HG03432 (cell line): ENCODE data around the gene NOL9.
A peak's percentile ranks its signal among the peaks of the same experiment; 100 is the strongest.
"Not testable (repeated sequence)": the region's sequence is repeated elsewhere in the genome, so short reads cannot be mapped to it uniquely, and the experiment has no call there.

Source experiments
- ATAC-seq: cut with Tn5 transposase; IDR thresholded peaks from one replicate; pipeline ENCODE4 v1.9.1; 2021; ENCODE audit warnings: mild to moderate bottlenecking, moderate library complexity; ENCODE audit not compliant: unreplicated experiment

NOL9 gene

GRCh38 chr1:6554031-6554906, at the start of gene NOL9:
NOL9 (minus strand) TSS chr1:6554513; CDS start chr1:6554502, 11 bp downstream.
- peak; percentile 93 for ATAC-seq

DNA sequence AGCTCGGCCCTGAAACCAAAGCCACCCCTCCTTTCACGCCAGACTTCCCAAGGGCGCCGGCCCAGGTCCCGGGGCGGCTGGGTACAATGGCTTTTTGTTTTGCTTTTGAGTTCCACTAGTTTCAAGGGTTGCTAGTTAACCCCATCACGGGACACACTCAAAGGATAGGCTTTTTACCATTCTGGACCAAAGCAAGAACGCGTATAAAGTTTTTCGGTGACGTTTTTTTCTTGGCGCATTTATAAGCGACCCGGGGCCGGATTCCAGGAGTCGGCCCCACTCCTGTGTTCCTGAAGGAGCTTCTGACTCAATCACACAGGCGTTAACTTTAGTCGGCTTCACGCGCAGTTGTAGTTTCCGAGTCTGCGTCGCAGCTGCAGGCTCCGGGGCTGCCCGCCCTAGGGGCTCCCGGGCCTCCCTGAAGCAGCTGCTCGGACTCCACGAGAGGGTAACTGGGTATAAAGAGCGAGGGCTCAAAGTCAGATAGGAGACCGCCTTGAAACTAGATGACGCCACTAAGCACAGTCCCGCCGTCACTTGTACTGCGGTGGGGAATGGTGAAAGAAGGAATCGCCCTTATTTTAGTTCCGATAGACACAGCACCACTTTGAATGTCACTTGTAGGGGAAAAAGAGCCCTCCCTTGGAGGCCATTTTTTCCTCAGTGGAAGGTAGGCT, 49.1 kb upstream of the NOL9 start:
- ATAC-seq: peak; percentile 22

- ATAC-seq: peak; percentile 58
These were observed 48.4 kb upstream of the NOL9 start, which contains the start of gene KLHL21 for GRCh38 chr1:6602669-6603237. KLHL21 (minus strand) TSS chr1:6602869; CDS start chr1:6602817, 52 bp downstream.

DNA sequence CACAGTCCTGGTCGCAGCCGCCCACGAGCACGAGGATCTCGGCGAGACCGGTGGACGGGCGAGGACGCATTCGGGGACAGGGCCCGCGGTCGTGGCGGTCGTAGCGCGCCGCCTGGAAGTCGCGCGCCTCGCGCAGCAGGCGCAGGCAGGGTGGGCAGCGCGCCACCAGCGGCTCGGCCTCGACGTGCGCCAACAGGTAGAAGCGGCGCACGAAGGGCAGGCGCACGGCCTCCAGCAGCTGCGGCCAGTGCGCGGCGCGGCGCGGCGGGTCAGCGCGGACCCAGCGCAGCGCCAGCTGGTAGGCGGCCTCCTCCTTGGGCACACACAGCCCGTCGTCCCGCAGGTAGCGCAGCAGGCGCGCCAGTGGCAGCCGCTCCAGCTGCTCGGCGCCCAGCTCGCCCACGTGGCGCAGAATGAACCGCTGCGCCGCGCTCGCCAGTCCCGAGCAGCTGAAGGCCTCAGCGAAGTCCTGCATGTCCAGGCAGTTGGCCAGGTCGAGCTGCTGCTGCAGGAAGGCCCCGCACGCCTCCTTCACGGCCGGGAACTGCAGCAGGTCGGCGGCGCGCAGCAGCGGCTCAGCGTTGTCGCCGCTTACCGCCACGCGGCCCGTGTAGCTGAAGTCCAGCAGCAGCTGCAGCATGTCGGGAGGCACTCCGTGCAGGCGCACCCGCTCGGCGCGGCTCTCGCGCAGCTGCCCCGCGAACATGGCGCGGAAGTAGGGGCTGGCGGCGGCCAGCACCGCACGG, 47.8 kb upstream of the NOL9 start:
- ATAC-seq: peak; percentile 37

- peak; percentile 28 for ATAC-seq
These were observed 47.0 kb upstream of the NOL9 start for GRCh38 chr1:6601049-6601922.

DNA sequence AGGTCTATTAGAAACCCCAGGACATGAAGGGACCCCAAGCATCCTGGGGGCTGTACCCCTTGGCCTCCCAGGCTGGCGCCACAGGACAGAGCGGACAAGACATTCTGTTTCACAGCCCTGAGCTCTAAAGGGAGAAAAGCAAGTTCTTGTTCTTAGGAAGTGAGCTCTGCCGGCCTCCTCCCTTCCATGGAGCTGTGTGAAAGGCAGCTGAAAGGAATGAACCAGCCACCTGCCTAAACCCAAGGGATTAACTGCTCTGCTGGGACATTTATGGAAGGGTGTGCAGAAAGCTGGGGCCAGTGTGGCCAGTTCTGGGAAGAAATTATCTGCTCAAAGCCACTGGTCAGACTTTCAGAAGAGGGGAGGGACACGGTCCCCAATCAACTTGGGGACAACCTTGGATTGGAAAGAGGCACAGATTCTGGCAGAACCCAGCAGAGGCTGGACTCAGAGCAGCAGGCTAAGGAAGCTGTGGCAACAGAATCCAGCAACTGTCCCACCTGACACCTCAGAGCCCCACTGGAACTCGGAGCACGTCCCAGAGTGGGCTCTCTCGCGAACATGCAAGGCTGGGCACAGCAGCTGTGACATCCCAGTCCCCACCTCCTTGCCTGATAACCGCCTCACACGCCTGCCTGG, 46.2 kb upstream of the NOL9 start:
- ATAC-seq: peak; percentile 2

- ATAC-seq: not testable (repeated sequence)
These were observed 45.7 kb upstream of the NOL9 start for GRCh38 chr1:6599991-6600390.

- ATAC-seq: no peak
These were observed 45.0 kb upstream of the NOL9 start for GRCh38 chr1:6599141-6599975.

- no peak for ATAC-seq
These were observed 43.4 kb upstream of the NOL9 start for GRCh38 chr1:6597777-6598131.

DNA sequence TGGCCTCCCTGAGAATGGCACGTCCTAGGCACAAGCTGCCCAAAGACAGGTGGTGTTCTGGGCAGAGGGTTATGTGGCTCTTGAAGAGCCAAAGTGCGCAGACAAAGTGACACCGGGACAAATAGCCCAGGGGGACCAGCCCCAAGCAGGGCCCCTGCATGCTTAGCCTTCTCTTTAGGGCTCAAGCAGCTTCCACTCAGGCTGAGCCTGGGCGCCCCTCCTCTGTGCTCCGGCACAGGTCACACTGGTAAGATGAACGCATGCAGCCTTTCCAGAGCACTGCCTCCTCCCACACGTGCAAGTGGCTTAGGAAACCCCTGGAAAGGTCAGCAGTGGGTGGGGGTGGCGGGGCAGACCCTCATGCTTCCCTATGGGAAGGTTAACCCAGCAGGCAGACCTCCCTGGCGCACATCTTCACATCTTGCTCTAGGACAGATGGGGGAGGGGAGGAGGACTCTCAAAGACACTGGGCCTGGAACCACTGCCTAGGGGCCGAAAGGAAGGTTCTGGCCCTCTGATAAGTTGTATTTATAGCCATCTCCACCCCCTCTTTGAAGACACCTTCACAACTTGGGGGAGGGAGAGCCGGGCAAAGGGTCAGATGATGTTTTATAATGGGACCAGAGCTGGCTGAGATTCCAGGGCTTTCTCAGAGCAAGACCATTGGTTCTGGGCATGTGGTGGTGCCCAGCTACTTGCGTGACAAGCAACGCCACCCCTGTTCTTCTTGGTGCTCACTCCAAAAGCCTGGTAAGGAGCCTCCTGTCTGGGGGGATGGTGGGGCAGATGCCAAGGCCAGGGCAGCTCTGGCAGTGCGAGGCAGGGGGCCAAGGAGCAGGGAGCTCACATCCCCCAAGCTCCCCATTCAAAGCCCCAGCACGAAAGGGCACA, 42.8 kb upstream of the NOL9 start:
- ATAC-seq: no peak

DNA sequence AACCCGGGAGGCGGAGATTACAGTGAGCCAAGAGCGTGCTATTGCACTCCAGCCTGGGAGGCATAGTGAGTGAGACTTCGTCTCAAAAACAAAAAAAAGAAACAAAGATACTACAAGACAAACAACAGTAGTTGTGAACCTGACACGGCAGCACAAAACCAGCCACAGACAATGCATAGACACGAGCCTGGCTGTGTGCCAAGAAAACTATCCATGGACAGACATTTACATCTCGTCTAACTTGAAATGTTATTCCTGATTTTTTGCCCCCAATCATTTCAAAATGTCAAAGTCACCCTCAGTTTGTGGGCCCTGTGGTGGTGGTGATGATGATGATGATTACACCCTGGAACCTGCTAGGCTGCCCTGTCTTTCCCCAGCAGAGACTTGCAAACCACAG, 42.0 kb upstream of the NOL9 start:
- no peak for ATAC-seq

- ATAC-seq: no peak
These were observed 40.8 kb upstream of the NOL9 start for GRCh38 chr1:6594977-6595740.

DNA sequence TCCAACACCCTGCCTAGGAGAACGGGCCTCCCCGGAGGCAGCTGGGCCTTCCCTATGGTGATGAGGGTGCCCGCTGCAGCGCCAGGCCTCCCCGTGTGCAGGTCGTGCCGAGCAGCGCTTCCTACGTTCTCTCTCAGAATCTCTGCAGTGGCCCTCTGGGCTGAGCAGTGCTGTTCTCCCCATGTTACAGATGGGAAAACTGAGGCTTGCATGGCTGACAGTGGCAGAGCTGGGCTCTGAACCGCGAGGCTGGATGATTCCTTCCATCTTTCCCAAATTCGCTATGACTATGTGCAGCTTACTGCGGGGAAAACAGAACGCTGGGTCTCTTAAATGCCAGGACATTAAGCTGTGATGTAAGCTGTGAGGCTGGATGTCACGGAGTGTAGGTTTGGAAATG, 39.5 kb upstream of the NOL9 start:
- ATAC-seq: no peak

DNA sequence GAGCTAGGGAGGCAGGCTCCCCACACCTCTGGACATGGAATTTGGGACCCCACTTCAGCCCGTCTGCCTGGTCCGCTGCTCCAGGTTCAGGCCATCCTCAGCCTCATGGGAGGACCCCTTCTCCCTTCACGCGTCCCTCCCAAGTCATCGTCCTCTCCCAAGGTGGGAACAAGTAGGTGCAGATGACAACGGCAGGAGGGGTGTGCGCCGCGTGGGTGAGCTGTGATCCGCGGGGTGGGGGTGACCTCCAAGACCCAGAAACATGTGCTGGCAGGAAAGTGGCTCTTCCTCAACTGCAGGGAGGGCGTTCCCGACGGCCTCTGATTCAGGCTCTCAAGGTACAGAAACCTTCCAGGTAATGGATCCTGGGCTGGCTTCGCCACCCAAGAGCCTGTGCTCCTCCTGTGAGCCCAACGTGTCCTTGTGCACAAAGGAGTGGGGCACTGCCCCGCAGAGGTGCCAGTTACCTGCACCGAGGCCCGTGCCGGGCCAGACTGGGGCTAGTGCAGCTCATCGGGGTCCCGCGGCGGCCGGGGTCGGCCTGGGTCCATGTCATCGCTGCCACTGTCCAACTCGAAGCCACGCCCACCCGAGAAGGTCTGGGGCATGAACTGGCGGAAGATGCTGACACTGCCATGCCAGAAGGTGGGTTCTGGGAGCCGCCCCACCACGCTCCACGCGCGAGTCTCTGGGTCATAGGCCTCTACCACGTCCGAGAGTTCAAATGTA, 38.7 kb upstream of the NOL9 start:
- ATAC-seq: no peak

- ATAC-seq: no peak
These were observed 38.1 kb upstream of the NOL9 start for GRCh38 chr1:6592441-6592840.

GRCh38 chr1:6591644-6592043, 37.3 kb upstream of the NOL9 start:
- no peak for ATAC-seq
